ENCODE measurements around the gene GJC2.
"Not testable (repeated sequence)": the region's sequence is repeated elsewhere in the genome, so short reads cannot be mapped to it uniquely, and the experiment has no call there.

GJC2 gene

GRCh38 chr1:228185641-228185965, 35.9 kb downstream of the GJC2 start:
- no peaks in the 10 kb centered on the region for H3K9me2 ChIP-seq (replicated peaks; ENCODE audit: insufficient read depth, low read length)
- H3K4me2 ChIP-seq (ENCODE audit: low read depth, low read length) = no peak overlapping the region
- TF ChIP-seq EZH2 (optimal IDR thresholded peaks at IDR 0.05; ENCODE audit: low read depth, low read length) (no peak), CTCF (IDR thresholded peaks at IDR 0.05; ENCODE audit: low read length) (no peak), EZH2phosphoT487 (IDR thresholded peaks at IDR 0.05; ENCODE audit: low read length) (no peak)
- no peak overlapping the region for H2AFZ ChIP-seq (ENCODE audit: low read length)
- no peak overlapping the region for H3K9ac ChIP-seq (ENCODE audit: low read length)
- H3K9me3 ChIP-seq (replicated peaks; ENCODE audit: insufficient read depth, low read length) = no peaks in the 10 kb centered on the region
- no peaks in the 10 kb centered on the region for H3K79me2 ChIP-seq (ENCODE audit: low read length)
- no peaks in the 10 kb centered on the region for H3F3A ChIP-seq (ENCODE audit: insufficient read depth, low read length)
- no peak overlapping the region for H3K27ac ChIP-seq (ENCODE audit: low read length)
- H3K36me3 ChIP-seq (replicated peaks; ENCODE audit: insufficient read depth, low read length) = no peaks in the 10 kb centered on the region
- no peak for DNase-seq
- no peaks in the 10 kb centered on the region for H4K20me1 ChIP-seq (ENCODE audit: insufficient read depth, low read length)
- no peak overlapping the region for H3K4me3 ChIP-seq (ENCODE audit: low read length)
- H3K27me3 ChIP-seq (replicated peaks; ENCODE audit: insufficient read depth, low read length) = no peaks in the 10 kb centered on the region
- no peaks in the 10 kb centered on the region for H3K4me1 ChIP-seq (ENCODE audit: low read length)

DNA sequence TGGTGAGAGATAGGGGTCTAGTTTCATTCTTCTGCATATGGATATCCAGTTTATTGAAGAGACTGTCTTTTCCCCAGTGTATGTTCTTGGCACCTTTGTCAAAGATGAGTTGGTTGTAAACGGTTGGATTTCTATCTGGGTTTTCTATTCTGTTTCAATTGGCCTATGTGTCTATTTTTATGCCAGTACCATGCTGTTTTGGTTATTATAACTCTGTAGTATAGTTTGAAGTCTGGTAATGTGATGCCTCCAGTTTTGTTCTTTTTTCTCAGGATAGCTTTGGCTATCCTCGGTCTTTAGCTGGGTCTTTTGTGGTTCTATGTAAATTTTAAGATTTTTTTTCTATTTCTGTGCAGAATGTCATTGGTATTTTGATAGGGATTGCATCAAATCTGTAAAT, 38.5 kb downstream of the GJC2 start:
- not testable (repeated sequence) for H3K4me1 ChIP-seq (ENCODE audit: low read length); H3F3A ChIP-seq (ENCODE audit: insufficient read depth, low read length); H3K9ac ChIP-seq (ENCODE audit: low read length); H3K27me3 ChIP-seq (replicated peaks; ENCODE audit: insufficient read depth, low read length); H3K9me3 ChIP-seq (replicated peaks; ENCODE audit: insufficient read depth, low read length); H3K79me2 ChIP-seq (ENCODE audit: low read length); DNase-seq; H4K20me1 ChIP-seq (ENCODE audit: insufficient read depth, low read length); H2AFZ ChIP-seq (ENCODE audit: low read length); H3K4me2 ChIP-seq (ENCODE audit: low read depth, low read length); H3K9me2 ChIP-seq (replicated peaks; ENCODE audit: insufficient read depth, low read length); H3K27ac ChIP-seq (ENCODE audit: low read length); H3K4me3 ChIP-seq (ENCODE audit: low read length); H3K36me3 ChIP-seq (replicated peaks; ENCODE audit: insufficient read depth, low read length)

- no peaks in the 10 kb centered on the region for H3K9me3 ChIP-seq (replicated peaks; ENCODE audit: insufficient read depth, low read length)
- no peaks in the 10 kb centered on the region for H3K9me2 ChIP-seq (replicated peaks; ENCODE audit: insufficient read depth, low read length)
Measured at GRCh38 chr1:228190182-228190581, 40.5 kb downstream of the GJC2 start.

DNA sequence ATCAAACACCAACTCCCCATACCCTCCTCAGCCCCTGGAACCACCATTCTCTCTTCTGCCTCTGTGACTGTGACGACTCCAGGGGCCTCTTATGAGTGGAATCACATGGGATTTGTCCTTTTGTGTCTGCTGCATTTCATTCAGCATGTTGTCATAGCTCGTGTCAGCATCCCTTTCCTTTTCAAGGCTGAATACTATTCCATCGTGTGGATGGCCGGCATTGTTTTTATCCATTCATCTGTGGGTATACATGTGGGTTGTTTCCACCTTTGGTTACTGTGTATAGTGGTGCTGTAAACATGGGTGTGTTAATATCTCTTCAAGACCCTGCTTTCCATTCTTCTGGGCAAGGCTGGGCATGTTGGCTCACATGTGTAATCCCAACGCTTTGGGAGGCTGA, 41.0 kb downstream of the GJC2 start:
- H3K36me3 ChIP-seq (replicated peaks; ENCODE audit: insufficient read depth, low read length) = no peaks in the 10 kb centered on the region
- H3F3A ChIP-seq (ENCODE audit: insufficient read depth, low read length) = no peaks in the 10 kb centered on the region
- no peak overlapping the region for H3K9ac ChIP-seq (ENCODE audit: low read length)
- H3K27me3 ChIP-seq (replicated peaks; ENCODE audit: insufficient read depth, low read length) = no peaks in the 10 kb centered on the region
- no peaks in the 10 kb centered on the region for H3K9me2 ChIP-seq (replicated peaks; ENCODE audit: insufficient read depth, low read length)
- H4K20me1 ChIP-seq (ENCODE audit: insufficient read depth, low read length) = no peaks in the 10 kb centered on the region
- H3K4me3 ChIP-seq (ENCODE audit: low read length) = no peak overlapping the region
- H3K4me2 ChIP-seq (ENCODE audit: low read depth, low read length) = no peak overlapping the region
- H3K79me2 ChIP-seq (ENCODE audit: low read length) = no peaks in the 10 kb centered on the region
- no peak overlapping the region for H2AFZ ChIP-seq (ENCODE audit: low read length)
- no peaks in the 10 kb centered on the region for H3K4me1 ChIP-seq (ENCODE audit: low read length)
- no peak overlapping the region for H3K27ac ChIP-seq (ENCODE audit: low read length)
- TF ChIP-seq CTCF (IDR thresholded peaks at IDR 0.05; ENCODE audit: low read length) = no peak
- no peak for TF ChIP-seq EZH2phosphoT487 (IDR thresholded peaks at IDR 0.05; ENCODE audit: low read length)
- no peak for TF ChIP-seq EZH2 (optimal IDR thresholded peaks at IDR 0.05; ENCODE audit: low read depth, low read length)
- no peaks in the 10 kb centered on the region for H3K9me3 ChIP-seq (replicated peaks; ENCODE audit: insufficient read depth, low read length)
- DNase-seq = no peak

More at GRCh38 chr1:228190182-228190581, 40.5 kb downstream of the GJC2 start:
- no peak for TF ChIP-seq EZH2phosphoT487 (IDR thresholded peaks at IDR 0.05; ENCODE audit: low read length)
- no peak for TF ChIP-seq EZH2 (optimal IDR thresholded peaks at IDR 0.05; ENCODE audit: low read depth, low read length)
- TF ChIP-seq CTCF (IDR thresholded peaks at IDR 0.05; ENCODE audit: low read length) = no peak
- Histone ChIP-seq H3K4me3 (ENCODE audit: low read length) (no peak overlapping the region), H3K4me2 (ENCODE audit: low read depth, low read length) (no peak overlapping the region), H3K9ac (ENCODE audit: low read length) (no peak overlapping the region), H3K36me3 (replicated peaks; ENCODE audit: insufficient read depth, low read length) (no peaks in the 10 kb centered on the region), H4K20me1 (ENCODE audit: insufficient read depth, low read length) (no peaks in the 10 kb centered on the region), H3K79me2 (ENCODE audit: low read length) (no peaks in the 10 kb centered on the region), H3K4me1 (ENCODE audit: low read length) (no peaks in the 10 kb centered on the region), H3K27me3 (replicated peaks; ENCODE audit: insufficient read depth, low read length) (no peaks in the 10 kb centered on the region), H3K27ac (ENCODE audit: low read length) (no peak overlapping the region), H2AFZ (ENCODE audit: low read length) (no peak overlapping the region), H3F3A (ENCODE audit: insufficient read depth, low read length) (no peaks in the 10 kb centered on the region)
- DNase-seq = no peak
